Measurements from ENCODE around the gene UCHL5. TPM values are rescaled to one million over a fixed set of nuclear protein-coding genes. Genes with fewer than 3 reads are reported as not detected.

UCHL5 gene
- total and polyA plus RNA-seq, 2 of the 13 experiments (the other 11 are each of a cell fraction or from before 2014, with no cell fraction given), result 18.2 to 44.1 TPM

GRCh38 chr1:193030280-193030679, 28.9 kb downstream of the UCHL5 start:
- Histone ChIP-seq H3K4me3 (replicated peaks in 1 of 3; ENCODE audit: insufficient read depth in 1 of 3, low read depth in 2 of 3, low read length in 3 of 3) (no peak overlapping the region), H3K27ac (ENCODE audit: extremely low read length, insufficient read depth, low read length) (no peak overlapping the region), H4K20me1 (ENCODE audit: insufficient read depth, low read length) (no peaks in the 10 kb centered on the region; the same call in 1 of the 2 replicates), H3K9ac (ENCODE audit: insufficient read depth, low read depth, low read length) (no peak overlapping the region), H2AFZ (ENCODE audit: low read length) (no peak overlapping the region), H3K27me3 (ENCODE audit: control insufficient read depth in 1 of 2, insufficient read depth in 2 of 2, low read length in 2 of 2) (no peaks in the 10 kb centered on the region), H3K4me2 (ENCODE audit: low read depth, low read length) (no peak overlapping the region), H3K79me2 (ENCODE audit: insufficient read depth, low read length) (peaks cover 25% of the 10 kb centered on the region), H3K36me3 (replicated peaks in 1 of 2; ENCODE audit: control insufficient read depth in 1 of 2, insufficient read depth in 2 of 2, low read length in 2 of 2) (peaks cover 2 to 17% of the 10 kb centered on the region in 2 experiments; a peak in 4 of 5 replicates), H3K4me1 (ENCODE audit: insufficient read depth, low read length) (peaks cover 2% of the 10 kb centered on the region), H3K9me3 (ENCODE audit: low read length) (no peaks in the 10 kb centered on the region)
- 96% methylated on average over 1 of the region's 1 CpG for WGBS (ENCODE audit: low lambda C conversion rate)
- ChIA-PET CTCF (ENCODE audit: low intra/inter-chr PET ratio, low total read pairs) (no interaction called here), POLR2A (no interaction called here)
- no TSS peak for BruUV-seq (replicated peaks)
- ATAC-seq (no peak), FAIRE-seq (no peak), DNase-seq (ENCODE audit: low spot score) (no peak)
- TF ChIP-seq TRAFD1 (CRISPR knock-in tag; IDR thresholded peaks at IDR 0.05; ENCODE audit: borderline replicate concordance) (no peak), RARA (CRISPR knock-in tag; IDR thresholded peaks at IDR 0.05) (no peak), SKI (IDR thresholded peaks at IDR 0.05; ENCODE audit: partially characterized antibody) (no peak), SMAD9 (CRISPR knock-in tag; IDR thresholded peaks at IDR 0.05) (no peak), ZNF121 (CRISPR knock-in tag; IDR thresholded peaks at IDR 0.05) (no peak), ZNF264 (CRISPR knock-in tag; IDR thresholded peaks at IDR 0.05) (no peak), NRL (CRISPR knock-in tag; IDR thresholded peaks at IDR 0.05; ENCODE audit: borderline replicate concordance) (no peak), CREBL2 (CRISPR knock-in tag; IDR thresholded peaks at IDR 0.05; ENCODE audit: borderline replicate concordance) (no peak), DMTF1 (CRISPR knock-in tag; IDR thresholded peaks at IDR 0.05) (no peak), ATF2 (CRISPR knock-in tag; IDR thresholded peaks at IDR 0.05) (no peak), GLMP (CRISPR knock-in tag; IDR thresholded peaks at IDR 0.05; ENCODE audit: borderline replicate concordance) (no peak), ZNF232 (CRISPR knock-in tag; IDR thresholded peaks at IDR 0.05; ENCODE audit: borderline replicate concordance) (no peak), NR2F6 (IDR thresholded peaks at IDR 0.05) (no peak), NR2F6 (CRISPR knock-in tag; IDR thresholded peaks at IDR 0.05) (no peak), NR3C1 (CRISPR knock-in tag; IDR thresholded peaks at IDR 0.05) (no peak)
- TF ChIP-seq, protein P1, sequence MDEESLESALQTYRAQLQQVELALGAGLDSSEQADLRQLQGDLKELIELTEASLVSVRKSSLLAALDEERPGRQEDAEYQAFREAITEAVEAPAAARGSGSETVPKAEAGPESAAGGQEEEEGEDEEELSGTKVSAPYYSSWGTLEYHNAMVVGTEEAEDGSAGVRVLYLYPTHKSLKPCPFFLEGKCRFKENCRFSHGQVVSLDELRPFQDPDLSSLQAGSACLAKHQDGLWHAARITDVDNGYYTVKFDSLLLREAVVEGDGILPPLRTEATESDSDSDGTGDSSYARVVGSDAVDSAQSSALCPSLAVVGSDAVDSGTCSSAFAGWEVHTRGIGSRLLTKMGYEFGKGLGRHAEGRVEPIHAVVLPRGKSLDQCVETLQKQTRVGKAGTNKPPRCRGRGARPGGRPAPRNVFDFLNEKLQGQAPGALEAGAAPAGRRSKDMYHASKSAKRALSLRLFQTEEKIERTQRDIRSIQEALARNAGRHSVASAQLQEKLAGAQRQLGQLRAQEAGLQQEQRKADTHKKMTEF (CRISPR knock-in tag; IDR thresholded peaks at IDR 0.05), result no peak
- TF ChIP-seq, protein P2, sequence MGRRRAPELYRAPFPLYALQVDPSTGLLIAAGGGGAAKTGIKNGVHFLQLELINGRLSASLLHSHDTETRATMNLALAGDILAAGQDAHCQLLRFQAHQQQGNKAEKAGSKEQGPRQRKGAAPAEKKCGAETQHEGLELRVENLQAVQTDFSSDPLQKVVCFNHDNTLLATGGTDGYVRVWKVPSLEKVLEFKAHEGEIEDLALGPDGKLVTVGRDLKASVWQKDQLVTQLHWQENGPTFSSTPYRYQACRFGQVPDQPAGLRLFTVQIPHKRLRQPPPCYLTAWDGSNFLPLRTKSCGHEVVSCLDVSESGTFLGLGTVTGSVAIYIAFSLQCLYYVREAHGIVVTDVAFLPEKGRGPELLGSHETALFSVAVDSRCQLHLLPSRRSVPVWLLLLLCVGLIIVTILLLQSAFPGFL (CRISPR knock-in tag; IDR thresholded peaks at IDR 0.05), result no peak
- intact Hi-C loops (cut with micrococcal nuclease; ENCODE audit: unreplicated experiment) (loop anchor here (2.0 kb wide), 1 partner anchor 21 kb away; no protein-coding TSS in a partner anchor), in situ Hi-C loops (cut with HindIII; ENCODE audit: extremely low pct_ligation_motif_present, low pct_unique_long_range_greater_than_20kb) (no loop called here)

Data from HepG2 (cell line).